ENCODE data around the gene SAMD9L.
A peak's percentile ranks its signal among the peaks of the same experiment; 100 is the strongest.

SAMD9L gene

GRCh38 chr7:93148144-93148543 lies at the start of gene SAMD9L:
TSS of gene SAMD9L (minus strand) at chr7:93148385. CDS start at chr7:93135971, 12,414 bp downstream.
- H3K27ac ChIP-seq (ENCODE audit: low read length) = peak within 1 kb of the TSS; percentile 73
- H4K20me1 ChIP-seq (ENCODE audit: insufficient read depth, low read length) = no peaks in the 10 kb centered on the region
- H3K9me3 ChIP-seq (ENCODE audit: insufficient read depth, low read length) = no peaks in the 10 kb centered on the region
- peak within 1 kb of the TSS; percentile 92 for H3K4me2 ChIP-seq (ENCODE audit: low read length)
- H2AFZ ChIP-seq (ENCODE audit: low read depth, low read length) = peak within 1 kb of the TSS; percentile 61
- H3K27me3 ChIP-seq (ENCODE audit: low read depth, low read length) = no peaks in the 10 kb centered on the region
- TF ChIP-seq EZH2phosphoT487 (IDR thresholded peaks at IDR 0.05; ENCODE audit: low read depth) (no peak), CTCF (IDR thresholded peaks at IDR 0.05; ENCODE audit: low read depth, low read length) (no peak)
- H3K4me3 ChIP-seq (ENCODE audit: low read length) = peak within 1 kb of the TSS; percentile 78
- peaks cover 66% of the 10 kb centered on the region for H3K4me1 ChIP-seq (ENCODE audit: low read length)
- H3K9ac ChIP-seq (ENCODE audit: low read length) = peak within 1 kb of the TSS; percentile 72
- H3K36me3 ChIP-seq (replicated peaks; ENCODE audit: low read depth, low read length) = peaks cover 26% of the 10 kb centered on the region
- H3K79me2 ChIP-seq (ENCODE audit: low read length) = peaks cover 15% of the 10 kb centered on the region

GRCh38 chr7:93196336-93196735 lies 48.2 kb upstream of the SAMD9L start:
- H3K27ac ChIP-seq (ENCODE audit: low read length) = no peak overlapping the region
- no peaks in the 10 kb centered on the region for H3K9me3 ChIP-seq (ENCODE audit: insufficient read depth, low read length)
- H2AFZ ChIP-seq (ENCODE audit: low read depth, low read length) = no peak overlapping the region
- H3K9ac ChIP-seq (ENCODE audit: low read length) = no peak overlapping the region
- no peak for TF ChIP-seq EZH2phosphoT487 (IDR thresholded peaks at IDR 0.05; ENCODE audit: low read depth)
- no peak for TF ChIP-seq CTCF (IDR thresholded peaks at IDR 0.05; ENCODE audit: low read depth, low read length)
- H3K4me2 ChIP-seq (ENCODE audit: low read length) = peak overlapping the region; percentile 33
- H3K4me3 ChIP-seq (ENCODE audit: low read length) = no peak overlapping the region
- no peaks in the 10 kb centered on the region for H3K79me2 ChIP-seq (ENCODE audit: low read length)
- H3K27me3 ChIP-seq (ENCODE audit: low read depth, low read length) = peaks cover 15% of the 10 kb centered on the region
- no peaks in the 10 kb centered on the region for H3K36me3 ChIP-seq (replicated peaks; ENCODE audit: low read depth, low read length)
- H3K4me1 ChIP-seq (ENCODE audit: low read length) = peaks cover 18% of the 10 kb centered on the region
- H4K20me1 ChIP-seq (ENCODE audit: insufficient read depth, low read length) = no peaks in the 10 kb centered on the region

GRCh38 chr7:93194386-93194785 lies 46.2 kb upstream of the SAMD9L start:
- Histone ChIP-seq H3K4me2 (ENCODE audit: low read length) (no peak overlapping the region), H4K20me1 (ENCODE audit: insufficient read depth, low read length) (no peaks in the 10 kb centered on the region), H3K9ac (ENCODE audit: low read length) (no peak overlapping the region), H2AFZ (ENCODE audit: low read depth, low read length) (no peak overlapping the region), H3K36me3 (replicated peaks; ENCODE audit: low read depth, low read length) (no peaks in the 10 kb centered on the region), H3K27ac (ENCODE audit: low read length) (no peak overlapping the region), H3K27me3 (ENCODE audit: low read depth, low read length) (peaks cover 31% of the 10 kb centered on the region), H3K4me1 (ENCODE audit: low read length) (peaks cover 18% of the 10 kb centered on the region), H3K4me3 (ENCODE audit: low read length) (no peak overlapping the region), H3K79me2 (ENCODE audit: low read length) (no peaks in the 10 kb centered on the region), H3K9me3 (ENCODE audit: insufficient read depth, low read length) (no peaks in the 10 kb centered on the region)
- TF ChIP-seq CTCF (IDR thresholded peaks at IDR 0.05; ENCODE audit: low read depth, low read length) = no peak
- no peak for TF ChIP-seq EZH2phosphoT487 (IDR thresholded peaks at IDR 0.05; ENCODE audit: low read depth)

GRCh38 chr7:93188870-93189634 lies 40.9 kb upstream of the SAMD9L start:
- Histone ChIP-seq H3K79me2 (ENCODE audit: low read length) (no peaks in the 10 kb centered on the region), H3K27me3 (ENCODE audit: low read depth, low read length) (peaks cover 32% of the 10 kb centered on the region), H3K4me3 (ENCODE audit: low read length) (peak overlapping the region; percentile 44), H3K4me1 (ENCODE audit: low read length) (0 out of 2 replicates have a peak, but pooled peaks cover 4% of the 10 kb centered on the region), H3K36me3 (replicated peaks; ENCODE audit: low read depth, low read length) (no peaks in the 10 kb centered on the region), H3K4me2 (ENCODE audit: low read length) (peak overlapping the region; percentile 56), H3K9ac (ENCODE audit: low read length) (no peak overlapping the region), H3K27ac (ENCODE audit: low read length) (no peak overlapping the region), H2AFZ (ENCODE audit: low read depth, low read length) (no peak overlapping the region), H4K20me1 (ENCODE audit: insufficient read depth, low read length) (no peaks in the 10 kb centered on the region), H3K9me3 (ENCODE audit: insufficient read depth, low read length) (no peaks in the 10 kb centered on the region)
- TF ChIP-seq CTCF (IDR thresholded peaks at IDR 0.05; ENCODE audit: low read depth, low read length) (no peak), EZH2phosphoT487 (IDR thresholded peaks at IDR 0.05; ENCODE audit: low read depth) (no peak)
